Vagina (tissue), 2 donors: ENCODE measurements around the gene SRRM4. TPM values are rescaled to one million over a fixed set of nuclear protein-coding genes. Genes with fewer than 3 reads are reported as not detected.

ENCODE experiments used
- DNase-seq, 2 donors: peaks; one replicate each; pipeline ENCODE4 v3.0.0-alpha.2; 2017; ENCODE audit errors: extremely low spot score in 2 of 2
- H3K27ac ChIP-seq: fragments of 200-600 bp; sonication (generic); one replicate; pipeline ENCODE4 v1.5.1; 2019
- H3K27me3 ChIP-seq: fragments of 200-600 bp; sonication (generic); one replicate; pipeline ENCODE4 v1.5.1; 2019
- H3K36me3 ChIP-seq, 2 donors: fragments of 200-600 bp; sonication (generic); one replicate each; pipeline ENCODE4 v1.5.1; 2017 to 2019
- H3K4me1 ChIP-seq: fragments of 200-600 bp; sonication (generic); one replicate; pipeline ENCODE4 v1.5.1; 2019
- H3K4me3 ChIP-seq, 2 donors: fragments of 200-600 bp; sonication (generic); 1 replicate in 1 of 2; 2 replicates in 1 of 2; pipeline ENCODE4 v1.5.1; 2016 to 2019
- H3K9me3 ChIP-seq: fragments of 200-600 bp; sonication (generic); one replicate; pipeline ENCODE4 v1.5.1; 2019
- CTCF ChIP-seq, 3 experiments: fragments of 450-650 bp in 2 of 3; fragments of 200-600 bp in 1 of 3; sonication (generic) in 1 of 3; IDR thresholded peaks; one replicate each; pipeline ENCODE4 v1.5.1; 2017 to 2019; ENCODE audit warnings: antibody characterized with exemption in 3 of 3, mild to moderate bottlenecking in 2 of 3, moderate library complexity in 2 of 3
- POLR2A ChIP-seq, 2 donors: fragments of 450-650 bp; IDR thresholded peaks; one replicate each; pipeline ENCODE4 v1.6.1; 2017; ENCODE audit warnings: antibody characterized with exemption in 2 of 2, mild to moderate bottlenecking in 2 of 2, moderate library complexity in 2 of 2
- POLR2AphosphoS5 ChIP-seq, 2 donors: sonication (generic); formaldehyde crosslinking; IDR thresholded peaks; one replicate each; pipeline ENCODE4 v1.9.0; 2017; ENCODE audit warnings: antibody characterized with exemption in 2 of 2, mild to moderate bottlenecking in 2 of 2, low read depth in 1 of 2; ENCODE audit not compliant: insufficient read depth in 1 of 2
- intact Hi-C: fragments of 100-400 bp; cut with DNase I; formaldehyde crosslinking; loops from one replicate; pipeline ENCODE4 v1.15.1; 2023
- total RNA-seq: library from RNA; depleted of rRNA; stranded (reverse); fragments of >200 nt; gene quantifications from one replicate; pipeline ENCODE4 v1.2.3, GENCODE V29; 2016

SRRM4 gene
- total RNA-seq, 1 donor from 2014 or later: under 0.01 TPM

DNA sequence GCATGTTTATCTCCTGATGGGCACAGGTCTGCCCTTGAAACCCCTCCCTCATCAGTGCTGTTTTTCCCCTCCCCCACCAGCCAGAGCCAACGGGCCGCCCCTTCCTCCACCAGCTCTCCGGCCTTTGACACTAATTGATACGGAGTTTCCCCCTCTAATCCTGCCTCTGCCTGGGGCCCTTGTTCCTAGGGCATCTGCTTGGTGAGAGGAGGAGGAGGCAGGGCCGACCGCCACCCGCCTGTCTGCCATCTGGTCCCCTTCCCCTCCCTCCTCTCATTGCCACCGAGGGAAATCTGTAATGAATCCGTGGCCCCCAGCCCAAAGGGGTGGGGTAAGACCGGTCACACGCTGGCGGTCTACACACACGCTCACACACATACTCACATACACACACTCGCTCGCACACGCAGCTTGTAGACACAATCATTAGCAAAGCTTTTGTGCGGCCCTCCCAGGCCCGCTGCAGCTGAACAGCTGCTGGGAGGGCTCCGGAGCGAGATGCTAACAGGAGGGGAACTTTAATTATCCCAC is 27.4 kb downstream of the SRRM4 start:
- TF ChIP-seq CTCF (IDR thresholded peaks at IDR 0.05): no peak
- TF ChIP-seq POLR2AphosphoS5 (IDR thresholded peaks at IDR 0.05; ENCODE audit: insufficient read depth in 1 of 2, low read depth in 1 of 2): no peak
- no peak for TF ChIP-seq POLR2A (IDR thresholded peaks at IDR 0.05)
- no peaks in the 10 kb centered on the region for H3K36me3 ChIP-seq
- H3K27ac ChIP-seq: no peak overlapping the region
- H3K4me3 ChIP-seq: no peak overlapping the region
- intact Hi-C loops: no loop called here
- no peaks in the 10 kb centered on the region for H3K27me3 ChIP-seq
- DNase-seq: peak in 1 of 2 donors; percentile 64
- H3K9me3 ChIP-seq: no peaks in the 10 kb centered on the region
- H3K4me1 ChIP-seq: no peaks in the 10 kb centered on the region

- no peaks in the 10 kb centered on the region for H3K9me3 ChIP-seq
- H3K4me3 ChIP-seq: no peak overlapping the region
- H3K4me1 ChIP-seq: no peaks in the 10 kb centered on the region
- DNase-seq: no peak
- TF ChIP-seq POLR2AphosphoS5 (IDR thresholded peaks at IDR 0.05; ENCODE audit: insufficient read depth in 1 of 2, low read depth in 1 of 2) (no peak), POLR2A (IDR thresholded peaks at IDR 0.05) (no peak), CTCF (IDR thresholded peaks at IDR 0.05) (no peak)
- no peak overlapping the region for H3K27ac ChIP-seq
- no peaks in the 10 kb centered on the region for H3K27me3 ChIP-seq
- intact Hi-C loops: no loop called here
- no peaks in the 10 kb centered on the region for H3K36me3 ChIP-seq
These were observed 29.9 kb downstream of the SRRM4 start for GRCh38 chr12:119011231-119011630.

GRCh38 chr12:119012179-119012578 is 30.8 kb downstream of the SRRM4 start:
- no peaks in the 10 kb centered on the region for H3K36me3 ChIP-seq

GRCh38 chr12:119013023-119013422 is 31.7 kb downstream of the SRRM4 start:
- no peak overlapping the region for H3K4me3 ChIP-seq
- H3K27me3 ChIP-seq: no peaks in the 10 kb centered on the region
- no peaks in the 10 kb centered on the region for H3K4me1 ChIP-seq
- no peaks in the 10 kb centered on the region for H3K36me3 ChIP-seq
- H3K9me3 ChIP-seq: no peaks in the 10 kb centered on the region
- intact Hi-C loops: no loop called here
- DNase-seq: no peak
- no peak for TF ChIP-seq POLR2A (IDR thresholded peaks at IDR 0.05)
- TF ChIP-seq POLR2AphosphoS5 (IDR thresholded peaks at IDR 0.05; ENCODE audit: insufficient read depth in 1 of 2, low read depth in 1 of 2): no peak
- no peak for TF ChIP-seq CTCF (IDR thresholded peaks at IDR 0.05)
- H3K27ac ChIP-seq: no peak overlapping the region

More at GRCh38 chr12:119012179-119012578, 30.8 kb downstream of the SRRM4 start:
- no peaks in the 10 kb centered on the region for H3K4me1 ChIP-seq
- H3K27ac ChIP-seq: no peak overlapping the region
- H3K9me3 ChIP-seq: no peaks in the 10 kb centered on the region
- no peaks in the 10 kb centered on the region for H3K27me3 ChIP-seq
- no peak overlapping the region for H3K4me3 ChIP-seq
- TF ChIP-seq POLR2AphosphoS5 (IDR thresholded peaks at IDR 0.05; ENCODE audit: insufficient read depth in 1 of 2, low read depth in 1 of 2): no peak
- TF ChIP-seq POLR2A (IDR thresholded peaks at IDR 0.05): no peak
- no peak for TF ChIP-seq CTCF (IDR thresholded peaks at IDR 0.05)
- intact Hi-C loops: no loop called here
- no peak for DNase-seq

DNA sequence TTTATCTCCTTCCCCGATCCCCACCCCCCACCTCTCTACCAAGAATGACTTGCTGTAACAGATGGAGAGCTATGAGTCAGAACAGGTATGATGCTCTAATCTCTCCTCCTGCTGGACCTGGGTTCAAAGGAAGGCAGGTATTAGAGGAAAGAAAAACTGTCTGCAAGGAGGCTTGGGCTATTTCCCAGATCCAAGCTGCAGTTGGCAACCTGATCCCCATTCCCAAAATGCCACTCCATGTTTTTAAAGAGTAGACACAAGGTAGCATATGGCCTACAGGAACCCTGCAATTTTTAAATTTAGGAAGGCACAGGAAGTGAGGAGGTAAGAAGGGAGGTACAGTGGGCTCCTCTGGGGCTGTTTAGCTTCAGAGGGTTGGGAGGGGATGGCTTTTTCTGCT is 33.0 kb downstream of the SRRM4 start:
- DNase-seq: no peak
- TF ChIP-seq CTCF (IDR thresholded peaks at IDR 0.05): no peak
- TF ChIP-seq POLR2AphosphoS5 (IDR thresholded peaks at IDR 0.05; ENCODE audit: insufficient read depth in 1 of 2, low read depth in 1 of 2): no peak
- TF ChIP-seq POLR2A (IDR thresholded peaks at IDR 0.05): no peak
- intact Hi-C loops: no loop called here
- H3K27ac ChIP-seq: no peak overlapping the region
- H3K4me1 ChIP-seq: no peaks in the 10 kb centered on the region
- no peaks in the 10 kb centered on the region for H3K36me3 ChIP-seq
- no peaks in the 10 kb centered on the region for H3K9me3 ChIP-seq
- H3K4me3 ChIP-seq: no peak overlapping the region
- no peaks in the 10 kb centered on the region for H3K27me3 ChIP-seq
